ENCODE data around the gene NDUFAB1. TPM values are rescaled to one million over a fixed set of nuclear protein-coding genes. Genes with fewer than 3 reads are reported as not detected.
"Not testable (repeated sequence)": the region's sequence is repeated elsewhere in the genome, so short reads cannot be mapped to it uniquely, and the experiment has no call there.

Gene NDUFAB1
- total and polyA plus RNA-seq, 12 donors: 67.6 to 306 (median 126) TPM

DNA sequence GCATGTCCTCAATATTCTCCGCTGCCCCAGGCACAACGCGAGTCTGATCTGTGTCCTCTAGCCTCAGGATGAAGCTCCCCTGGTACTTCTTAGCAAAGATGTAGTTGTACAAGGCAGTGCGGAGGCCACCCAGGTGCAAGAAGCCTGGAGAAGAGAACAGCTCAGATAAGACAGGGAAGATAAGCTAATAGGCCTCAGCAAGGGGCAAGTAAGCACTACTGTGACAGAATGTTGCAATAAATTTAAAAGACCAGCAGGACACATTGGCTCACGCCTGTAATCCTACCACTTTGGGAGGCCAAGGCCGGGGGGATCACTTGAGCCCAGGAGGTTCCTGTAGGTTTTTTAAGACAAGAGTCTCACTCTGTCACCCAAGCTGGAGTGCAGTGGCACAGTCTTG, 44.0 kb downstream of the NDUFAB1 start:
- no peaks in the 10 kb centered on the region for H3K9me3 ChIP-seq (replicated peaks in 1 of 3)
- H3K27me3 ChIP-seq: no peaks in the 10 kb centered on the region
- DNase-seq: no peak
- no peak for TF ChIP-seq CTCF (IDR thresholded peaks at IDR 0.05)
- no peak for TF ChIP-seq POLR2A (IDR thresholded peaks at IDR 0.05)
- peaks cover 0 to 14% of the 10 kb centered on the region in 2 donors for H3K4me1 ChIP-seq (replicated peaks in 1 of 2)
- intact Hi-C loops (cut with DNase I): loop anchor here in 1 of 2 donors (10.0 kb wide), 1 partner anchor 47 kb away; no protein-coding TSS in a partner anchor
- no peak overlapping the region for H3K4me3 ChIP-seq
- H3K36me3 ChIP-seq (replicated peaks in 1 of 2): peaks cover 0 to 53% of the 10 kb centered on the region in 2 donors
- 69 to 86% (median 76%) methylated on average over 4 to 6 of the region's 6 CpGs for WGBS, 4 donors
- no peak overlapping the region for H3K27ac ChIP-seq

DNA sequence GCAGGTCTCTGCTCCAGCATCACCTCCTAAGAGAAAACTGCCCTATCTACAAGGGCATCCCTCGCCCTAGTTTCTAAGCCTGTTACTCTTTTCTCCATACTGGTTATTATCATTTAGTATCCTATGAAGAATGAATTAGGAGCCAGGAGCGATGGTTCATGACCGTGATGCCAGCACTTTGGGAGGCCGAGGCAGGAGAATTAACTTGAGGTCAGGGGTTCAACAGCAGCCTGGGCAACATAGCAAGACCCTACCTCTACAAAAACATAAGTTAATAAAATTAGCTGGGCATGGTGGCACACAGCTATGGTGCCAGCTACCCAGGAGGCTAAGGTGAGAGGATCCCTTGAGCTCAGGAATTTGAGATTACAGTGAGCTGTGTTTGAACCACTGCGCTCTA, 46.2 kb downstream of the NDUFAB1 start:
- TF ChIP-seq POLR2A (IDR thresholded peaks at IDR 0.05) (no peak), CTCF (IDR thresholded peaks at IDR 0.05) (no peak)
- no peak overlapping the region for H3K27ac ChIP-seq
- no peaks in the 10 kb centered on the region for H3K4me1 ChIP-seq (replicated peaks in 1 of 2)
- intact Hi-C loops (cut with DNase I): loop anchor here in 1 of 2 donors (10.0 kb wide), 1 partner anchor 45 kb away; no protein-coding TSS in a partner anchor
- H3K4me3 ChIP-seq: no peak overlapping the region
- WGBS, 4 donors: 97 to 100% (median 98%) methylated on average over 5 of the region's 5 CpGs
- no peak for DNase-seq
- H3K9me3 ChIP-seq (replicated peaks in 1 of 3): no peaks in the 10 kb centered on the region
- H3K36me3 ChIP-seq (replicated peaks in 1 of 2): peaks cover 0 to 73% of the 10 kb centered on the region in 2 donors
- H3K27me3 ChIP-seq: no peaks in the 10 kb centered on the region

GRCh38 chr16:23544436-23544835, 51.7 kb downstream of the NDUFAB1 start:
- Histone ChIP-seq H3K27me3 (no peaks in the 10 kb centered on the region), H3K9me3 (replicated peaks in 1 of 3) (no peaks in the 10 kb centered on the region), H3K27ac (no peak overlapping the region), H3K4me3 (no peak overlapping the region), H3K4me1 (replicated peaks in 1 of 2) (no peaks in the 10 kb centered on the region), H3K36me3 (replicated peaks in 1 of 2) (peaks cover 0 to 84% of the 10 kb centered on the region in 2 donors)
- DNase-seq: no peak
- intact Hi-C loops (cut with DNase I): no loop called here
- 93 to 98% (median 96%) methylated on average over 14 of the region's 14 CpGs for WGBS, 4 donors
- TF ChIP-seq CTCF (IDR thresholded peaks at IDR 0.05) (no peak), POLR2A (IDR thresholded peaks at IDR 0.05) (no peak)

DNA sequence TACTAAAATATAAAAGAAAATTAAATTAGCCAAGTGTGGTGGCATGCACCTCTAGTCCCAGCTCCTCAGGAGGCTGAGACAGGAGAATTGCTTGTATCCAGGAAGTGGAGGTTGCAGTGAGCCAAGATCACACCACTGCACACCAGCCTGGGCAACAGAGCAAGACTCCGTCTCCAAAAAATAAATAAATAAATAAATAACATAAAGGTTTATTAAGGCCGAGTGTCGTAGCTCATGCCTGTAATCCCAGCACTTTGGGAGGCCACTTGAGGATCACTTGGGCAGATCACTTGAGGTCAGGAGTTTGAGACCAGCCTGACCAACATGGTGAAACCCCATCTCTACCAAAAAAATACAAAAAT, 55.3 kb downstream of the NDUFAB1 start:
- H3K9me3 ChIP-seq (replicated peaks in 1 of 3); H3K4me3 ChIP-seq; H3K27me3 ChIP-seq; DNase-seq; intact Hi-C loops (cut with DNase I): not testable (repeated sequence)
- Histone ChIP-seq H3K27ac (peak overlapping the region in 1 of 5 donors; percentile 34), H3K36me3 (replicated peaks in 1 of 2) (peaks cover 0 to 54% of the 10 kb centered on the region in 2 donors), H3K4me1 (replicated peaks in 1 of 2) (peaks cover 6 to 10% of the 10 kb centered on the region in 2 donors)
- 96 to 100% (median 98%) methylated on average over 3 of the region's 3 CpGs for WGBS, 4 donors

All from adrenal gland (tissue), 12 donors.